SU-DHL-6 (cell line): ENCODE results near the gene KAT6B.

Experiments
- EZH2phosphoT487 ChIP-seq: fragments of 200-600 bp; sonication (generic), shearing (Covaris generic); conservative IDR thresholded peaks from 2 replicates; pipeline ENCODE4 v1.6.1; 2018; ENCODE audit warnings: mild to moderate bottlenecking, antibody characterized with exemption, low read length, moderate library complexity, mixed read lengths
- TF ChIP-seq, protein P1 (sequence below): fragments of 200-600 bp; sonication (generic); IDR thresholded peaks from one replicate; pipeline ENCODE4 v1.5.1; 2017; ENCODE audit warnings: antibody characterized with exemption, mild to moderate bottlenecking, low read length, moderate library complexity; ENCODE audit not compliant: insufficient read depth, poor library complexity, severe bottlenecking

DNA sequence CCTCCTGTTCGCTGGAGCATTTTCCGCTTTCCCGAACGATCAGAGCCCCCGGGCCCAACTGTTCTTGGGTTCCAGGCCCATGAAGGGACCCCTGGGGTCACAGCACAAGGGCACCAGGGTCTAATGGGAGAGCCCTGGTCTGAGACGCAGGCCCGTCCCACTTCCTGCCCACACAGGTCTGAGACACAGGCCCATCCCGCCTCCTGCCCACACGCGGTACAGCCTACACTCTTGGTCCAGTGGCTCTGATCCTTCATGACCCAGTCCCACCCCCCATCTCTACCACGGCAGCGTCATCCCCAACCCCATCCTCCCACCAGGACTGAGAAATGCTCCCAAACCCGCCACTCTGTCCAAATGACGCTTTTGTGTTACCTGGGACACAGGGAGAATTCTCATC is 246.3 kb downstream of the KAT6B start:
- TF ChIP-seq, protein P1, sequence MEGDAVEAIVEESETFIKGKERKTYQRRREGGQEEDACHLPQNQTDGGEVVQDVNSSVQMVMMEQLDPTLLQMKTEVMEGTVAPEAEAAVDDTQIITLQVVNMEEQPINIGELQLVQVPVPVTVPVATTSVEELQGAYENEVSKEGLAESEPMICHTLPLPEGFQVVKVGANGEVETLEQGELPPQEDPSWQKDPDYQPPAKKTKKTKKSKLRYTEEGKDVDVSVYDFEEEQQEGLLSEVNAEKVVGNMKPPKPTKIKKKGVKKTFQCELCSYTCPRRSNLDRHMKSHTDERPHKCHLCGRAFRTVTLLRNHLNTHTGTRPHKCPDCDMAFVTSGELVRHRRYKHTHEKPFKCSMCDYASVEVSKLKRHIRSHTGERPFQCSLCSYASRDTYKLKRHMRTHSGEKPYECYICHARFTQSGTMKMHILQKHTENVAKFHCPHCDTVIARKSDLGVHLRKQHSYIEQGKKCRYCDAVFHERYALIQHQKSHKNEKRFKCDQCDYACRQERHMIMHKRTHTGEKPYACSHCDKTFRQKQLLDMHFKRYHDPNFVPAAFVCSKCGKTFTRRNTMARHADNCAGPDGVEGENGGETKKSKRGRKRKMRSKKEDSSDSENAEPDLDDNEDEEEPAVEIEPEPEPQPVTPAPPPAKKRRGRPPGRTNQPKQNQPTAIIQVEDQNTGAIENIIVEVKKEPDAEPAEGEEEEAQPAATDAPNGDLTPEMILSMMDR, result no peak
- no peak for TF ChIP-seq EZH2phosphoT487
